Lower leg skin (tissue), 3 donors: ENCODE measurements around the gene ACTN4.

Source experiments
- POLR2A ChIP-seq, 2 donors: fragments of 450-650 bp; IDR thresholded peaks; one replicate each; pipeline ENCODE4 v1.6.1; 2016 to 2017; ENCODE audit warnings: antibody characterized with exemption in 2 of 2, mild to moderate bottlenecking in 1 of 2, moderate library complexity in 1 of 2
- TF ChIP-seq, protein P1 (sequence below), 3 donors: fragments of 450-650 bp; IDR thresholded peaks; one replicate each; pipeline ENCODE4 v1.5.1; 2016; ENCODE audit warnings: antibody characterized with exemption in 3 of 3, mild to moderate bottlenecking in 3 of 3, moderate library complexity in 2 of 3

DNA sequence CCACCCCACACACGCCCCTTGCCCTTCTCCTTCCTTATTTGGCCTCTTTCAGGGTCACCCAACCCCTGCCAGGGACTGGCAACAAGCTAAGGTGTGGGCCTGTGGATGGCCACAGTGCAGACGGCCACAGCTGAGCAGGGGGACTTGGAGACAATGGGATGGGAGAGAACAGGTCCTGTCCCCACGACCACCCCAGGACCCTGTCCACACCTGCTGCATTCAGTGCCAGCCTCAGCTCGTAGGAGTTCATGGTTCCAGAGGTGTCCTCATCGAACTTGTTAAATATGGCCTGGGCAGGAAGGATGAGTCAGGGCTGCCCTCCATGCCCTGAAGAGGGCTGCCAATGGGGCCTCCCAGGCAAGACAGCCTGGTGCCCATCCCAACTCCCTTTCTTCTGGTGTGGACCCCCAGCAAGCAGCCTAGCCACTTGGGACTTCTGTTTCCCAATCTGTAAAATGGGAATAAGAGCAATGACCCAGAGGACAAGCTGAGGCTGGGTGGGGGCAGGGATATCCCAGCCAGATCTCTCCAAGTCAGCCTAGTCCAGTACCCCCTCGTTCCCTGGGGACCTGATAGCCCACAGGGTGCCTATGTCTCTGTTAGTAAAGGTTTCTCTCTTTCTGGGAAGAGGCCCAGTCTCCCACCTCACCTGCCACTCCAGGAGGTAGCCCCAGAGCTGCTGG, 86.2 kb downstream of the ACTN4 start:
- TF ChIP-seq, protein P1, sequence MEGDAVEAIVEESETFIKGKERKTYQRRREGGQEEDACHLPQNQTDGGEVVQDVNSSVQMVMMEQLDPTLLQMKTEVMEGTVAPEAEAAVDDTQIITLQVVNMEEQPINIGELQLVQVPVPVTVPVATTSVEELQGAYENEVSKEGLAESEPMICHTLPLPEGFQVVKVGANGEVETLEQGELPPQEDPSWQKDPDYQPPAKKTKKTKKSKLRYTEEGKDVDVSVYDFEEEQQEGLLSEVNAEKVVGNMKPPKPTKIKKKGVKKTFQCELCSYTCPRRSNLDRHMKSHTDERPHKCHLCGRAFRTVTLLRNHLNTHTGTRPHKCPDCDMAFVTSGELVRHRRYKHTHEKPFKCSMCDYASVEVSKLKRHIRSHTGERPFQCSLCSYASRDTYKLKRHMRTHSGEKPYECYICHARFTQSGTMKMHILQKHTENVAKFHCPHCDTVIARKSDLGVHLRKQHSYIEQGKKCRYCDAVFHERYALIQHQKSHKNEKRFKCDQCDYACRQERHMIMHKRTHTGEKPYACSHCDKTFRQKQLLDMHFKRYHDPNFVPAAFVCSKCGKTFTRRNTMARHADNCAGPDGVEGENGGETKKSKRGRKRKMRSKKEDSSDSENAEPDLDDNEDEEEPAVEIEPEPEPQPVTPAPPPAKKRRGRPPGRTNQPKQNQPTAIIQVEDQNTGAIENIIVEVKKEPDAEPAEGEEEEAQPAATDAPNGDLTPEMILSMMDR (IDR thresholded peaks at IDR 0.05), result no peak
- TF ChIP-seq POLR2A (IDR thresholded peaks at IDR 0.05), result no peak
